ENCODE results near the gene ANGPTL7.
"Not testable (repeated sequence)": the region's sequence is repeated elsewhere in the genome, so short reads cannot be mapped to it uniquely, and the experiment has no call there.

Gene ANGPTL7

GRCh38 chr1:11152755-11153154, 36.4 kb upstream of the ANGPTL7 start:
- H3K27ac ChIP-seq (ENCODE audit: low read length): no peak overlapping the region
- H3K9me3 ChIP-seq (ENCODE audit: control insufficient read depth in 1 of 2, low read length in 2 of 2): no peaks in the 10 kb centered on the region
- peaks cover 41 to 43% of the 10 kb centered on the region in 2 donors for H3K36me3 ChIP-seq (ENCODE audit: control insufficient read depth in 1 of 2, insufficient read depth in 2 of 2, low read length in 2 of 2)
- no peak overlapping the region for H3K4me3 ChIP-seq (ENCODE audit: low read depth in 1 of 2, low read length in 2 of 2)
- no peaks in the 10 kb centered on the region for H3K27me3 ChIP-seq (ENCODE audit: low read depth, low read length)
- H3K4me1 ChIP-seq (ENCODE audit: control insufficient read depth in 1 of 2, insufficient read depth in 2 of 2, low read length in 2 of 2): peaks cover 0 to 24% of the 10 kb centered on the region in 2 donors

DNA sequence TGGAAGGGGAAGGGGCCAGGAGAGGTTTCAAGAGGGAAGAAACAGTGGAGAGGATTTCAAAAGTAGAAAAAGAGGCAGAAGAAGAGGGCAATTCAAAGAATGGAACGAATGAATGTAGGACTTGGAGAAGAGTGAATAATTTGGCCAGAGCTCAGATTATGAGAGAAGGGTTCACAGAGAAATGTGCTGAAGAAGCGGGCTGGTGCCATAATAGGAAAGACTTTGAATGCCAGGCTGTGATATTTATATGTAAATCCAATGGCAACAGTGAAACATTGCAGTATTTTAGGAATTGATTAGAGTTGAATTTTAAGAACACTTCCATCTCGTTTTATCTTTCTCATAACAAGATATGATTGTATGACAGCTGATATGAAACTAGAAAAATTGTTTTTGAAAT, 36.0 kb upstream of the ANGPTL7 start:
- Histone ChIP-seq H3K4me1 (ENCODE audit: control insufficient read depth in 1 of 2, insufficient read depth in 2 of 2, low read length in 2 of 2) (peaks cover 0 to 28% of the 10 kb centered on the region in 2 donors), H3K4me3 (ENCODE audit: low read depth in 1 of 2, low read length in 2 of 2) (no peak overlapping the region), H3K27ac (ENCODE audit: low read length) (no peak overlapping the region), H3K9me3 (ENCODE audit: control insufficient read depth in 1 of 2, low read length in 2 of 2) (no peaks in the 10 kb centered on the region), H3K36me3 (ENCODE audit: control insufficient read depth in 1 of 2, insufficient read depth in 2 of 2, low read length in 2 of 2) (peaks cover 37 to 39% of the 10 kb centered on the region in 2 donors), H3K27me3 (ENCODE audit: low read depth, low read length) (no peaks in the 10 kb centered on the region)

DNA sequence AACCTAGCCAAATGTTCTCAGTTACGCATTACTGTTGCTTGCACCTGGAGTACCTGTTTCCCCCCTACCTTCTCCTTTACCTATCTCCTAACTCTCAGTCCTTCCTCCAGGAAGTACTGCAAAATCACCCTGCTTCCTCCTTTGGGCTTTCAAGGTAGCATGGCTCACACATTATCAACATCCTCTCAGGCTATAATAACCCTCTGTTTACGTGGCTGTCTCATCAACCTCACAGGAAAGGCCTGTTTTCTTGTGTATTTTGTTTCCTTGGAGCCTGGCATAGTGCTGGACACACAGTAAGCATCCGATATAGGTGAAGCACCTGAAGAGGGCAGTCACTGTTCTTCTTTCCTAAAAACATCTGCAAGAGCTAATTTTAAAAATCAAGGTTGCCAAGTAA, 32.7 kb upstream of the ANGPTL7 start:
- Histone ChIP-seq H3K27me3 (ENCODE audit: low read depth, low read length) (no peaks in the 10 kb centered on the region), H3K4me3 (ENCODE audit: low read depth in 1 of 2, low read length in 2 of 2) (no peak overlapping the region), H3K27ac (ENCODE audit: low read length) (no peak overlapping the region), H3K9me3 (ENCODE audit: control insufficient read depth in 1 of 2, low read length in 2 of 2) (no peaks in the 10 kb centered on the region), H3K36me3 (ENCODE audit: control insufficient read depth in 1 of 2, insufficient read depth in 2 of 2, low read length in 2 of 2) (peaks cover 20 to 27% of the 10 kb centered on the region in 2 donors), H3K4me1 (ENCODE audit: control insufficient read depth in 1 of 2, insufficient read depth in 2 of 2, low read length in 2 of 2) (peaks cover 0 to 25% of the 10 kb centered on the region in 2 donors)

DNA sequence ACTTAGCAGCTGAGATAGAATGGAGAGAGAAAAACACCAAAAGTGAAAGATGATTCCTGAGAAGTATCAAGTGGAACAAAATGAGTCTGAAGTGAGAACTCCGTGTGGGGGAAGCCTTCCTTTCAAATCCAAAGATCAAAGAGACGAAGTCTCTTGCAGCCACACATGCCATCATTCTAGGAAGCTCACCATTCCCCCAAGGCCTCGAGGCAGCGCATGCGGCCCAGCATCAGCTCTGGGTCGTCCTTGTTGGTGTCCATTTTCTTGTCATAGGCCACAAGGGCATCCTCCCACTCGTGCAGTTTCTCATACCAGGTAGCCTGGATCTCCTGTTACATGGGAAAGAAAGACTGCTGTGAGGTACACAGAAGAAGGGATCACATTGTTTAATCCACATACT, 32.2 kb upstream of the ANGPTL7 start:
- H3K36me3 ChIP-seq (ENCODE audit: control insufficient read depth in 1 of 2, insufficient read depth in 2 of 2, low read length in 2 of 2): peaks cover 20 to 27% of the 10 kb centered on the region in 2 donors
- no peaks in the 10 kb centered on the region for H3K9me3 ChIP-seq (ENCODE audit: control insufficient read depth in 1 of 2, low read length in 2 of 2)
- no peak overlapping the region for H3K27ac ChIP-seq (ENCODE audit: low read length)
- H3K4me1 ChIP-seq (ENCODE audit: control insufficient read depth in 1 of 2, insufficient read depth in 2 of 2, low read length in 2 of 2): peaks cover 0 to 20% of the 10 kb centered on the region in 2 donors
- no peaks in the 10 kb centered on the region for H3K27me3 ChIP-seq (ENCODE audit: low read depth, low read length)
- no peak overlapping the region for H3K4me3 ChIP-seq (ENCODE audit: low read depth in 1 of 2, low read length in 2 of 2)

- H3K27me3 ChIP-seq (ENCODE audit: low read depth, low read length): no peaks in the 10 kb centered on the region
- H3K27ac ChIP-seq (ENCODE audit: low read length): no peak overlapping the region
- H3K9me3 ChIP-seq (ENCODE audit: control insufficient read depth in 1 of 2, low read length in 2 of 2): no peaks in the 10 kb centered on the region
- H3K4me1 ChIP-seq (ENCODE audit: control insufficient read depth in 1 of 2, insufficient read depth in 2 of 2, low read length in 2 of 2): peaks cover 0 to 16% of the 10 kb centered on the region in 2 donors
- H3K36me3 ChIP-seq (ENCODE audit: control insufficient read depth in 1 of 2, insufficient read depth in 2 of 2, low read length in 2 of 2): peaks cover 20 to 27% of the 10 kb centered on the region in 2 donors
- no peak overlapping the region for H3K4me3 ChIP-seq (ENCODE audit: low read depth in 1 of 2, low read length in 2 of 2)
These were observed 31.8 kb upstream of the ANGPTL7 start for GRCh38 chr1:11157394-11157793.

- Histone ChIP-seq H3K4me1 (ENCODE audit: control insufficient read depth in 1 of 2, insufficient read depth in 2 of 2, low read length in 2 of 2) (peaks cover 0 to 14% of the 10 kb centered on the region in 2 donors), H3K9me3 (ENCODE audit: control insufficient read depth in 1 of 2, low read length in 2 of 2) (no peaks in the 10 kb centered on the region), H3K27me3 (ENCODE audit: low read depth, low read length) (no peaks in the 10 kb centered on the region), H3K36me3 (ENCODE audit: control insufficient read depth in 1 of 2, insufficient read depth in 2 of 2, low read length in 2 of 2) (peaks cover 20 to 25% of the 10 kb centered on the region in 2 donors), H3K27ac (ENCODE audit: low read length) (no peak overlapping the region), H3K4me3 (ENCODE audit: low read depth in 1 of 2, low read length in 2 of 2) (no peak overlapping the region)
These were observed 31.3 kb upstream of the ANGPTL7 start for GRCh38 chr1:11157867-11158266.

DNA sequence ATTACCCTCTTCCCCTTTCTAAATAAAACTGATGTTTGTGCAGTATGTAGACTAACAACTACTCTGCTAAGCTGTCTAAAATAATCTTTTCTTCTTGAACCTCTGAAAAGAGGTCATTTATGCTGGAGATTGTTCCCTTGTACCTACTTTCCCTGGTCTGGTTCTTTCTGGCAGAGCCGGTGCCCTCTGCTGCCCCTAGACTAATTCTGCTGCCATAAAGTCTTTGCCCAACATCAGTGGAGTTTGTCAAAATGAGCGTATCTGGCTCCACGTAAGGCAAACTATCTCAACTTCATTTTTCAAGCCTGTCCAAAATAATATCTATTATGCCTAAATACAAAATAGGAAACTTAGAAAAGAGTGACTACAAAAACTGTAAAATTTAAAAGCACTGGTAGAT, 30.9 kb upstream of the ANGPTL7 start:
- Histone ChIP-seq H3K4me3 (ENCODE audit: low read depth in 1 of 2, low read length in 2 of 2) (no peak overlapping the region), H3K27ac (ENCODE audit: low read length) (no peak overlapping the region), H3K27me3 (ENCODE audit: low read depth, low read length) (no peaks in the 10 kb centered on the region), H3K9me3 (ENCODE audit: control insufficient read depth in 1 of 2, low read length in 2 of 2) (no peaks in the 10 kb centered on the region), H3K36me3 (ENCODE audit: control insufficient read depth in 1 of 2, insufficient read depth in 2 of 2, low read length in 2 of 2) (peaks cover 20 to 23% of the 10 kb centered on the region in 2 donors), H3K4me1 (ENCODE audit: control insufficient read depth in 1 of 2, insufficient read depth in 2 of 2, low read length in 2 of 2) (peaks cover 0 to 14% of the 10 kb centered on the region in 2 donors)

DNA sequence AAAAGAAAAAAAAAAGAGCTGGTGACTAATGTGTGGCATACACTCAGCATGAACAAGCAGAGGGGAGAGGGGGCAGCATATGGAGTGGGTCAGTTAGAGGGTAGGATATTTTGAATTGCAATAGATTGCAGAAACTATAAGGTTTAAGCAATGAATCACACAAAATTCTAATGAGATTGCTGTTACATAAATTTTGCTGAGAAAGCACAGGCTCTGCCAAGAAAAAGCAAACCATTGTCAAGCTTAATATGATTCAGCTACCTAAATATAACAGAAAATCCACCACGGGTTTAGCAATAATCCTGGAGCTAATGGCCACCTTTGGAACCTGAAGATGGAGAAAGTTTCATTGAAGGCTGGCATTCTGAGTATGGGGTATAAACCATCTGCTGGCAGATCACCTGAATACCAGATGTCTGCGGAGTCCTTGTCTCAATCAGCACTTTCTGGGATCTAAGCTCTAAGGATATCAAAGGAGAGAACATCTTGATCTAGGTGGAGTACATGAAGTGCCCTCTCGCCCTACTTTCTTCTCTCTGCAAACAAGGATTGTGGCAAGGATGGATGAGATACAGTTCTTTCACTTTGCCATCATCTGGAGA, 30.3 kb upstream of the ANGPTL7 start:
- H3K4me1 ChIP-seq (ENCODE audit: control insufficient read depth in 1 of 2, insufficient read depth in 2 of 2, low read length in 2 of 2): peaks cover 0 to 14% of the 10 kb centered on the region in 2 donors

GRCh38 chr1:11162752-11163151, 26.4 kb upstream of the ANGPTL7 start:
- H3K27me3 ChIP-seq (ENCODE audit: low read depth, low read length); H3K9me3 ChIP-seq (ENCODE audit: control insufficient read depth in 1 of 2, low read length in 2 of 2); H3K27ac ChIP-seq (ENCODE audit: low read length); H3K4me3 ChIP-seq (ENCODE audit: low read depth in 1 of 2, low read length in 2 of 2); H3K36me3 ChIP-seq (ENCODE audit: control insufficient read depth in 1 of 2, insufficient read depth in 2 of 2, low read length in 2 of 2): not testable (repeated sequence)
- H3K4me1 ChIP-seq (ENCODE audit: control insufficient read depth in 1 of 2, insufficient read depth in 2 of 2, low read length in 2 of 2): peaks cover 0 to 14% of the 10 kb centered on the region in 2 donors

More for the DNA sequence above, 30.3 kb upstream of the ANGPTL7 start:
- Histone ChIP-seq H3K9me3 (ENCODE audit: control insufficient read depth in 1 of 2, low read length in 2 of 2) (no peaks in the 10 kb centered on the region), H3K4me3 (ENCODE audit: low read depth in 1 of 2, low read length in 2 of 2) (no peak overlapping the region), H3K36me3 (ENCODE audit: control insufficient read depth in 1 of 2, insufficient read depth in 2 of 2, low read length in 2 of 2) (peaks cover 20 to 23% of the 10 kb centered on the region in 2 donors), H3K27me3 (ENCODE audit: low read depth, low read length) (no peaks in the 10 kb centered on the region), H3K27ac (ENCODE audit: low read length) (no peak overlapping the region)

- not testable (repeated sequence) for H3K4me3 ChIP-seq (ENCODE audit: low read depth in 1 of 2, low read length in 2 of 2); H3K27me3 ChIP-seq (ENCODE audit: low read depth, low read length); H3K27ac ChIP-seq (ENCODE audit: low read length); H3K9me3 ChIP-seq (ENCODE audit: control insufficient read depth in 1 of 2, low read length in 2 of 2); H3K36me3 ChIP-seq (ENCODE audit: control insufficient read depth in 1 of 2, insufficient read depth in 2 of 2, low read length in 2 of 2); H3K4me1 ChIP-seq (ENCODE audit: control insufficient read depth in 1 of 2, insufficient read depth in 2 of 2, low read length in 2 of 2)
These were observed 22.4 kb upstream of the ANGPTL7 start for GRCh38 chr1:11166744-11167143.

- Histone ChIP-seq H3K9me3 (ENCODE audit: control insufficient read depth in 1 of 2, low read length in 2 of 2) (no peaks in the 10 kb centered on the region), H3K27me3 (ENCODE audit: low read depth, low read length) (no peaks in the 10 kb centered on the region), H3K4me1 (ENCODE audit: control insufficient read depth in 1 of 2, insufficient read depth in 2 of 2, low read length in 2 of 2) (no peaks in the 10 kb centered on the region), H3K4me3 (ENCODE audit: low read depth in 1 of 2, low read length in 2 of 2) (no peak overlapping the region), H3K36me3 (ENCODE audit: control insufficient read depth in 1 of 2, insufficient read depth in 2 of 2, low read length in 2 of 2) (peaks cover 0 to 9% of the 10 kb centered on the region in 2 donors), H3K27ac (ENCODE audit: low read length) (no peak overlapping the region)
These were observed 20.4 kb upstream of the ANGPTL7 start for GRCh38 chr1:11168731-11169130.

DNA sequence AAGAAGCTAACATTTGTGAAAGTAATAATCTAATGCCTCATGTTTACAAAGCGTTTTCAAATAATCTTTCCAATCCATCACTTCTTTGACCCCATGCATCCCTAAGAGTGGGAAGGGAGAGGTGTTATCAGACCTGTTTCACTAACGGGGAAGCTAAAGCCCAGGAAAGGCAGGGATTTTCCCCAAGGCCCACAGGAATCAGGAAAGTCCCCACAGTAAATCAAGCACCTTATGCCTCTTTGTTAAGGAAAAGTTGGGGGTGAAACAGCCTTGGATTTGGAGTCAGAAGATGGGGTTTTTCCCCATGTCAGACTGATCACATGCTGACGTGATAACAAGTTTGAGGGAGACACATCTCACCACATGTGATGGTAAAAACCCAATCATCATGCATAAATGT, 20.0 kb upstream of the ANGPTL7 start:
- H3K9me3 ChIP-seq (ENCODE audit: control insufficient read depth in 1 of 2, low read length in 2 of 2): no peaks in the 10 kb centered on the region

More for the DNA sequence above, 20.0 kb upstream of the ANGPTL7 start:
- Histone ChIP-seq H3K4me3 (ENCODE audit: low read depth in 1 of 2, low read length in 2 of 2) (no peak overlapping the region), H3K27me3 (ENCODE audit: low read depth, low read length) (no peaks in the 10 kb centered on the region), H3K4me1 (ENCODE audit: control insufficient read depth in 1 of 2, insufficient read depth in 2 of 2, low read length in 2 of 2) (no peaks in the 10 kb centered on the region), H3K36me3 (ENCODE audit: control insufficient read depth in 1 of 2, insufficient read depth in 2 of 2, low read length in 2 of 2) (peaks cover 0 to 9% of the 10 kb centered on the region in 2 donors), H3K27ac (ENCODE audit: low read length) (no peak overlapping the region)
